ENCODE measurements around the gene ST3GAL4. TPM values are rescaled to one million over a fixed set of nuclear protein-coding genes. Genes with fewer than 3 reads are reported as not detected.

ST3GAL4 gene
- polyA plus RNA-seq, 1 of the 3 experiments (the other 2 are of a cell fraction): 32.0 TPM

DNA sequence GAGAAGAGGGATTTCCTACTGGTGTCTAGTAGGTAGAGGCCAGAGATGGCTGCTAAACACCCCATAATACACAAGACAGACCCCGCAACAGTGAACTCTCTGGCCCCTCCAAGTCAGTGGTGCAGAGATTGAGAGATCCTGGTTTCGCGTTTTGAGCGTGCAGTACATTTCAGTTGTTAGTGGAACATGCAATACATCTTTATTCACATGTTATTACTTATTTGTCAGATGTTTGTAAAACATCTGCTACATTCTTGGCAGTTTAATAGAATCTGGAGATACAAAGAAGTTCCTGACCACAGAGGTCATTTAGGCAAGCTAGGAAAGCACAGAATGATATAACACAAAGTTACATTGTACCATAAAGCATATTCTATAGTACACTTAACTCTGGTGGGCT is 41.5 kb downstream of the ST3GAL4 start:
- H3K9ac ChIP-seq: no peak overlapping the region
- no peaks in the 10 kb centered on the region for H3K36me3 ChIP-seq (replicated peaks in 1 of 2; ENCODE audit: control insufficient read depth in 1 of 2, insufficient read depth in 2 of 2, low read length in 1 of 2)
- no peaks in the 10 kb centered on the region for H3K9me3 ChIP-seq
- H2AFZ ChIP-seq (ENCODE audit: low read depth): no peak overlapping the region
- H3K4me1 ChIP-seq (ENCODE audit: control insufficient read depth in 1 of 2, insufficient read depth in 2 of 2, low read depth in 1 of 2, low read length in 1 of 2): peaks cover 0 to 36% of the 10 kb centered on the region in 2 experiments; a peak in 1 of 4 replicates
- H3K4me2 ChIP-seq: no peak overlapping the region
- H3K27ac ChIP-seq (ENCODE audit: low read depth in 2 of 2, low read length in 1 of 2): no peak overlapping the region
- H4K20me1 ChIP-seq (ENCODE audit: insufficient read depth): no peaks in the 10 kb centered on the region
- no peaks in the 10 kb centered on the region for H3K9me2 ChIP-seq
- H3K27me3 ChIP-seq (ENCODE audit: insufficient read depth): no peaks in the 10 kb centered on the region
- WGBS (ENCODE audit: low lambda C conversion rate): 100% methylated on average over 4 of the region's 4 CpGs
- DNase-seq: no peak
- peaks cover 14% of the 10 kb centered on the region; the same call in 1 of the 2 replicates for H3K79me2 ChIP-seq (ENCODE audit: insufficient read depth)
- TF ChIP-seq SIN3A (IDR thresholded peaks at IDR 0.05; ENCODE audit: borderline replicate concordance, low read depth, low read length) (no peak), NFIC (IDR thresholded peaks at IDR 0.05; ENCODE audit: borderline replicate concordance) (no peak), TCF12 (IDR thresholded peaks at IDR 0.05) (no peak), RFX5 (IDR thresholded peaks at IDR 0.05; ENCODE audit: low read length) (no peak), GATA2 (CRISPR knock-in tag; IDR thresholded peaks at IDR 0.05) (no peak), MXI1 (IDR thresholded peaks at IDR 0.05; ENCODE audit: low read depth, low read length) (no peak), RCOR1 (IDR thresholded peaks at IDR 0.05; ENCODE audit: low read length) (no peak), TEAD4 (IDR thresholded peaks at IDR 0.05; ENCODE audit: borderline replicate concordance, insufficient read depth) (no peak), EZH2phosphoT487 (IDR thresholded peaks at IDR 0.05; ENCODE audit: borderline replicate concordance, low read depth) (no peak), GABPA (IDR thresholded peaks at IDR 0.05; ENCODE audit: low read depth) (no peak), EP300 (IDR thresholded peaks at IDR 0.05; ENCODE audit: borderline replicate concordance in 1 of 2, low read depth in 1 of 2, low read length in 1 of 2) (no peak), JUND (IDR thresholded peaks at IDR 0.05) (no peak)
- TF ChIP-seq, protein P1, sequence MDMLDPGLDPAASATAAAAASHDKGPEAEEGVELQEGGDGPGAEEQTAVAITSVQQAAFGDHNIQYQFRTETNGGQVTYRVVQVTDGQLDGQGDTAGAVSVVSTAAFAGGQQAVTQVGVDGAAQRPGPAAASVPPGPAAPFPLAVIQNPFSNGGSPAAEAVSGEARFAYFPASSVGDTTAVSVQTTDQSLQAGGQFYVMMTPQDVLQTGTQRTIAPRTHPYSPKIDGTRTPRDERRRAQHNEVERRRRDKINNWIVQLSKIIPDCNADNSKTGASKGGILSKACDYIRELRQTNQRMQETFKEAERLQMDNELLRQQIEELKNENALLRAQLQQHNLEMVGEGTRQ (IDR thresholded peaks at IDR 0.05; ENCODE audit: borderline replicate concordance, low read depth, low read length): no peak
- TF ChIP-seq, protein P2, sequence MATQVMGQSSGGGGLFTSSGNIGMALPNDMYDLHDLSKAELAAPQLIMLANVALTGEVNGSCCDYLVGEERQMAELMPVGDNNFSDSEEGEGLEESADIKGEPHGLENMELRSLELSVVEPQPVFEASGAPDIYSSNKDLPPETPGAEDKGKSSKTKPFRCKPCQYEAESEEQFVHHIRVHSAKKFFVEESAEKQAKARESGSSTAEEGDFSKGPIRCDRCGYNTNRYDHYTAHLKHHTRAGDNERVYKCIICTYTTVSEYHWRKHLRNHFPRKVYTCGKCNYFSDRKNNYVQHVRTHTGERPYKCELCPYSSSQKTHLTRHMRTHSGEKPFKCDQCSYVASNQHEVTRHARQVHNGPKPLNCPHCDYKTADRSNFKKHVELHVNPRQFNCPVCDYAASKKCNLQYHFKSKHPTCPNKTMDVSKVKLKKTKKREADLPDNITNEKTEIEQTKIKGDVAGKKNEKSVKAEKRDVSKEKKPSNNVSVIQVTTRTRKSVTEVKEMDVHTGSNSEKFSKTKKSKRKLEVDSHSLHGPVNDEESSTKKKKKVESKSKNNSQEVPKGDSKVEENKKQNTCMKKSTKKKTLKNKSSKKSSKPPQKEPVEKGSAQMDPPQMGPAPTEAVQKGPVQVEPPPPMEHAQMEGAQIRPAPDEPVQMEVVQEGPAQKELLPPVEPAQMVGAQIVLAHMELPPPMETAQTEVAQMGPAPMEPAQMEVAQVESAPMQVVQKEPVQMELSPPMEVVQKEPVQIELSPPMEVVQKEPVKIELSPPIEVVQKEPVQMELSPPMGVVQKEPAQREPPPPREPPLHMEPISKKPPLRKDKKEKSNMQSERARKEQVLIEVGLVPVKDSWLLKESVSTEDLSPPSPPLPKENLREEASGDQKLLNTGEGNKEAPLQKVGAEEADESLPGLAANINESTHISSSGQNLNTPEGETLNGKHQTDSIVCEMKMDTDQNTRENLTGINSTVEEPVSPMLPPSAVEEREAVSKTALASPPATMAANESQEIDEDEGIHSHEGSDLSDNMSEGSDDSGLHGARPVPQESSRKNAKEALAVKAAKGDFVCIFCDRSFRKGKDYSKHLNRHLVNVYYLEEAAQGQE (IDR thresholded peaks at IDR 0.05; ENCODE audit: low read depth, low read length): no peak
- TF ChIP-seq, protein P3, sequence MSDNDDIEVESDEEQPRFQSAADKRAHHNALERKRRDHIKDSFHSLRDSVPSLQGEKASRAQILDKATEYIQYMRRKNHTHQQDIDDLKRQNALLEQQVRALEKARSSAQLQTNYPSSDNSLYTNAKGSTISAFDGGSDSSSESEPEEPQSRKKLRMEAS (IDR thresholded peaks at IDR 0.05; ENCODE audit: low read depth): no peak
- TF ChIP-seq, protein P4, sequence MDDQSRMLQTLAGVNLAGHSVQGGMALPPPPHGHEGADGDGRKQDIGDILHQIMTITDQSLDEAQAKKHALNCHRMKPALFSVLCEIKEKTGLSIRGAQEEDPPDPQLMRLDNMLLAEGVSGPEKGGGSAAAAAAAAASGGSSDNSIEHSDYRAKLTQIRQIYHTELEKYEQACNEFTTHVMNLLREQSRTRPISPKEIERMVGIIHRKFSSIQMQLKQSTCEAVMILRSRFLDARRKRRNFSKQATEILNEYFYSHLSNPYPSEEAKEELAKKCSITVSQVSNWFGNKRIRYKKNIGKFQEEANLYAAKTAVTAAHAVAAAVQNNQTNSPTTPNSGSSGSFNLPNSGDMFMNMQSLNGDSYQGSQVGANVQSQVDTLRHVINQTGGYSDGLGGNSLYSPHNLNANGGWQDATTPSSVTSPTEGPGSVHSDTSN (IDR thresholded peaks at IDR 0.05): no peak
- TF ChIP-seq, protein P5, sequence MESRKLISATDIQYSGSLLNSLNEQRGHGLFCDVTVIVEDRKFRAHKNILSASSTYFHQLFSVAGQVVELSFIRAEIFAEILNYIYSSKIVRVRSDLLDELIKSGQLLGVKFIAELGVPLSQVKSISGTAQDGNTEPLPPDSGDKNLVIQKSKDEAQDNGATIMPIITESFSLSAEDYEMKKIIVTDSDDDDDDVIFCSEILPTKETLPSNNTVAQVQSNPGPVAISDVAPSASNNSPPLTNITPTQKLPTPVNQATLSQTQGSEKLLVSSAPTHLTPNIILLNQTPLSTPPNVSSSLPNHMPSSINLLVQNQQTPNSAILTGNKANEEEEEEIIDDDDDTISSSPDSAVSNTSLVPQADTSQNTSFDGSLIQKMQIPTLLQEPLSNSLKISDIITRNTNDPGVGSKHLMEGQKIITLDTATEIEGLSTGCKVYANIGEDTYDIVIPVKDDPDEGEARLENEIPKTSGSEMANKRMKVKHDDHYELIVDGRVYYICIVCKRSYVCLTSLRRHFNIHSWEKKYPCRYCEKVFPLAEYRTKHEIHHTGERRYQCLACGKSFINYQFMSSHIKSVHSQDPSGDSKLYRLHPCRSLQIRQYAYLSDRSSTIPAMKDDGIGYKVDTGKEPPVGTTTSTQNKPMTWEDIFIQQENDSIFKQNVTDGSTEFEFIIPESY (IDR thresholded peaks at IDR 0.05; ENCODE audit: borderline replicate concordance, low read depth): no peak
- H3F3A ChIP-seq (replicated peaks; ENCODE audit: insufficient read depth): no peaks in the 10 kb centered on the region
- H3K4me3 ChIP-seq (ENCODE audit: low read depth in 2 of 2, low read length in 1 of 2): no peak overlapping the region
- POLR2A ChIA-PET: no interaction called here
- CTCF ChIA-PET: no interaction called here
